GM23338 (cell line): ENCODE results near the gene UGP2. TPM values are rescaled to one million over a fixed set of nuclear protein-coding genes. Genes with fewer than 3 reads are reported as not detected.
A peak's percentile ranks its signal among the peaks of the same experiment; 100 is the strongest.

ENCODE experiments used
- ATAC-seq: fragments of 200-7000 bp; cut with Tn5 transposase; 3 replicates; pipeline ENCODE4 v1.9.1; 2020
- DNase-seq: peaks from one replicate; pipeline ENCODE4 v3.0.0-alpha.2; 2015; ENCODE audit warnings: low spot score
- H2AFZ ChIP-seq: fragments of 200-600 bp; sonication (generic); 2 replicates; pipeline ENCODE4 v1.8.0; 2016; ENCODE audit warnings: antibody characterized with exemption, mild to moderate bottlenecking, moderate library complexity
- H3F3A ChIP-seq: fragments of 200-600 bp; sonication (generic); replicated peaks from 2 replicates; pipeline ENCODE4 v1.8.0; 2017; ENCODE audit warnings: antibody characterized with exemption, mixed run types, low read depth
- H3K27ac ChIP-seq: fragments of 200-600 bp; sonication (generic); 2 replicates; pipeline ENCODE4 v1.6.1; 2016; ENCODE audit warnings: low read depth
- H3K27me3 ChIP-seq: fragments of 200-600 bp; sonication (generic); 2 replicates; pipeline ENCODE4 v1.8.0; 2016; ENCODE audit warnings: mild to moderate bottlenecking, mixed run types, moderate library complexity; ENCODE audit not compliant: insufficient read depth
- H3K36me3 ChIP-seq: fragments of 200-600 bp; sonication (generic); 2 replicates; pipeline ENCODE4 v1.8.0; 2016; ENCODE audit warnings: mild to moderate bottlenecking; ENCODE audit not compliant: insufficient read depth
- H3K4me1 ChIP-seq: fragments of 200-600 bp; sonication (generic); 2 replicates; pipeline ENCODE4 v1.8.0; 2016; ENCODE audit warnings: mild to moderate bottlenecking, moderate library complexity; ENCODE audit not compliant: insufficient read depth
- H3K4me2 ChIP-seq: fragments of 200-600 bp; sonication (generic); 2 replicates; pipeline ENCODE4 v1.7.1; 2017; ENCODE audit warnings: mixed run types
- H3K4me3 ChIP-seq: fragments of 200-600 bp; sonication (generic); 2 replicates; pipeline ENCODE4 v1.6.1; 2016; ENCODE audit warnings: mixed run types
- H3K79me2 ChIP-seq: fragments of 200-600 bp; sonication (generic); replicated peaks from 2 replicates; pipeline ENCODE4 v1.8.0; 2017; ENCODE audit warnings: mild to moderate bottlenecking; ENCODE audit not compliant: insufficient read depth
- H3K9me2 ChIP-seq: fragments of 200-600 bp; sonication (generic); 2 replicates; pipeline ENCODE4 v1.8.0; 2017; ENCODE audit not compliant: insufficient read depth
- H4K20me1 ChIP-seq: fragments of 200-600 bp; sonication (generic); replicated peaks from 2 replicates; pipeline ENCODE4 v1.8.0; 2017; ENCODE audit warnings: mild to moderate bottlenecking; ENCODE audit not compliant: insufficient read depth
- H3K27ac Mint-ChIP-seq: 2 replicates; pipeline ENCODE4 v1.8.0; 2020; ENCODE audit warnings: inconsistent platforms, mild to moderate bottlenecking, moderate library complexity, mixed read lengths
- H3K27me3 Mint-ChIP-seq: 3 replicates; pipeline ENCODE4 v1.8.0; 2022; ENCODE audit warnings: low read depth, mild to moderate bottlenecking, moderate library complexity, mixed read lengths, inconsistent platforms; ENCODE audit not compliant: insufficient read depth, poor library complexity
- H3K36me3 Mint-ChIP-seq: 3 replicates; pipeline ENCODE4 v1.8.0; 2021; ENCODE audit warnings: low read depth, mild to moderate bottlenecking, inconsistent platforms, moderate library complexity, mixed read lengths
- H3K4me1 Mint-ChIP-seq: 3 replicates; pipeline ENCODE4 v1.8.0; 2020; ENCODE audit warnings: mild to moderate bottlenecking, inconsistent platforms, mixed read lengths
- H3K4me3 Mint-ChIP-seq: 3 replicates; pipeline ENCODE4 v1.8.0; 2021; ENCODE audit warnings: moderate library complexity, mild to moderate bottlenecking, inconsistent platforms, mixed read lengths
- H3K9me3 Mint-ChIP-seq: 3 replicates; pipeline ENCODE4 v1.8.0; 2020; ENCODE audit warnings: moderate library complexity, mild to moderate bottlenecking, inconsistent platforms, mixed read lengths
- EZH2phosphoT487 ChIP-seq: fragments of 200-600 bp; sonication (generic); IDR thresholded peaks from one replicate; pipeline ENCODE4 v1.8.1; 2018; ENCODE audit warnings: antibody characterized with exemption; ENCODE audit not compliant: unreplicated experiment
- JUNB ChIP-seq: IDR thresholded peaks from one replicate; pipeline ENCODE4 v1.6.1; 2016; ENCODE audit warnings: antibody characterized with exemption; ENCODE audit not compliant: unreplicated experiment
- NANOG ChIP-seq: IDR thresholded peaks from 2 replicates; pipeline ENCODE4 v1.6.1; 2016; ENCODE audit warnings: antibody characterized with exemption, borderline replicate concordance
- POLR2AphosphoS5 ChIP-seq: IDR thresholded peaks from 2 replicates; pipeline ENCODE4 v1.6.1; 2016; ENCODE audit warnings: antibody characterized with exemption, low read depth
- STAT1 ChIP-seq: IDR thresholded peaks from one replicate; pipeline ENCODE4 v1.6.1; 2016; ENCODE audit warnings: antibody characterized with exemption; ENCODE audit not compliant: unreplicated experiment
- ZNF331 ChIP-seq: fragments of 250-450 bp; sonication (Bioruptor Pico); IDR thresholded peaks from 2 replicates; pipeline ENCODE4 v1.5.0; 2020; ENCODE audit warnings: low read depth, mild to moderate bottlenecking, moderate library complexity
- ZNF462 ChIP-seq: fragments of 250-450 bp; sonication (Bioruptor Pico); IDR thresholded peaks from 2 replicates; pipeline ENCODE4 v1.5.0; 2020; ENCODE audit warnings: mild to moderate bottlenecking, moderate library complexity
- polyA plus RNA-seq: library from polyadenylated mRNA; unstranded; fragments of >200 nt; fragmentation: Nextera tagmentation; extraction: Ambion mirVana; gene quantifications from 2 replicates; pipeline ENCODE4 v1.2.1, GENCODE V29; 2016
- total RNA-seq: library from RNA; depleted of rRNA; stranded (reverse); fragments of >200 nt; shearing (Covaris generic); gene quantifications from 2 replicates; pipeline ENCODE4 v1.2.3, GENCODE V29; 2014
- TF ChIP-seq, protein P1 (sequence below): IDR thresholded peaks from 2 replicates; pipeline ENCODE4 v1.6.1; 2016; ENCODE audit warnings: antibody characterized with exemption

Gene UGP2
- total and polyA plus RNA-seq, 2 experiments from 2014 or later = 744 to 943 TPM

DNA sequence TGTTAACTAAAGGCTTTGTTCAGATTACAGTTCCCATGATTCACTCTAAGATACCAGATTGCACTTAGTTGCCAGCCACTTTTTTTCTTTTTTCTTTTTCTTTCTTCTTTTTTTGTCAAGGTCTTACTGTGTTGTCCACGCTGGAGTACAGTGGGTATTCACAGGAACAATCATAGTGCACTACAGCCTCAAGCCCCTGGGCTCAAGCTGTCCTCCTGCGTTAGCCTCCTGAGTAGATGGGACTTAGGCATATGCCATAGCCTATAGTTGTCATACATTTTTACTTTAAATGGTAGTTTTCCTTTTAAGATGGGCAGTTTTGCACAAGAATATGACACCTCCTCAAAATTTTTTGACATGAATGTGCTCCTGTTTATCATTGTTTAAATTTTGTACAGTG is 2.1 kb downstream of the UGP2 start (continued):
- TF ChIP-seq ZNF462 (CRISPR knock-in tag) = no peak
- TF ChIP-seq EZH2phosphoT487 = no peak
- no peak for TF ChIP-seq STAT1
- TF ChIP-seq POLR2AphosphoS5 = no peak; the same call in 1 of the 2 replicates
- no peak for TF ChIP-seq JUNB

DNA sequence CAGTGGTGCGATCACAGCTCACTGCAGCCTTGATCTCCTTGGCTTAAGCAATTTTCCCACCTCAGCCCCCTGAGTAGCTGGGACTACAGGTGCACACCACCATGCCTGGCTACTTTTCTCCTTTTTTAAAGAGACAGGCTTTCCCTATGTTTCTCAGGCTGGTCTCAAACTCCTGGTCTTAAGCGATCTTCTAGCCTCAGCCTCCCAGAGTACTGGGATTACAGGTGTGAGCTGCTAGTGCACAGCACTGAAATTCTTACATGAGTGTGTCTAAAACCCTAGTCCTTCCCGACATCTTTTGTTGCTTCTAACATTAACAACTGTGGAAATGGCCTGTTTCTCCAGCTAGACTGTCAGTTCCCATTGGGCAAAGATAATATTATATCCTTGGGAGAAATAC is 2.9 kb downstream of the UGP2 start:
- no peak for ATAC-seq
- Mint-ChIP-seq H3K36me3 (peaks cover 47% of the 10 kb centered on the region), H3K4me3 (peak overlapping the region; percentile 100), H3K27ac (peak overlapping the region; percentile 89), H3K9me3 (peaks cover 3% of the 10 kb centered on the region; the same call in 1 of the 3 replicates), H3K27me3 (peaks cover 8% of the 10 kb centered on the region), H3K4me1 (peaks cover 51% of the 10 kb centered on the region)
- H3K36me3 ChIP-seq = no peaks in the 10 kb centered on the region
- H3F3A ChIP-seq = peaks cover 6% of the 10 kb centered on the region; the same call in 1 of the 2 replicates
- peak overlapping the region; percentile 87 for H3K4me2 ChIP-seq
- DNase-seq = no peak
- H3K4me1 ChIP-seq = peaks cover 17% of the 10 kb centered on the region
- H4K20me1 ChIP-seq = peaks cover 14% of the 10 kb centered on the region; the same call in 1 of the 2 replicates
- H3K4me3 ChIP-seq = peak overlapping the region; percentile 87
- H3K9me2 ChIP-seq = no peaks in the 10 kb centered on the region
- H3K27ac ChIP-seq = peak overlapping the region; percentile 98
- H2AFZ ChIP-seq = no peak overlapping the region
- H3K27me3 ChIP-seq = no peaks in the 10 kb centered on the region
- H3K79me2 ChIP-seq = peaks cover 74% of the 10 kb centered on the region
- TF ChIP-seq EZH2phosphoT487 = no peak
- no peak for TF ChIP-seq ZNF462 (CRISPR knock-in tag)
- TF ChIP-seq NANOG = no peak
- no peak for TF ChIP-seq ZNF331 (CRISPR knock-in tag)
- TF ChIP-seq, protein P1, sequence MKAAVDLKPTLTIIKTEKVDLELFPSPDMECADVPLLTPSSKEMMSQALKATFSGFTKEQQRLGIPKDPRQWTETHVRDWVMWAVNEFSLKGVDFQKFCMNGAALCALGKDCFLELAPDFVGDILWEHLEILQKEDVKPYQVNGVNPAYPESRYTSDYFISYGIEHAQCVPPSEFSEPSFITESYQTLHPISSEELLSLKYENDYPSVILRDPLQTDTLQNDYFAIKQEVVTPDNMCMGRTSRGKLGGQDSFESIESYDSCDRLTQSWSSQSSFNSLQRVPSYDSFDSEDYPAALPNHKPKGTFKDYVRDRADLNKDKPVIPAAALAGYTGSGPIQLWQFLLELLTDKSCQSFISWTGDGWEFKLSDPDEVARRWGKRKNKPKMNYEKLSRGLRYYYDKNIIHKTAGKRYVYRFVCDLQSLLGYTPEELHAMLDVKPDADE = no peak
- TF ChIP-seq JUNB = no peak
